ENCODE measurements around the gene PCMT1. TPM values are rescaled to one million over a fixed set of nuclear protein-coding genes. Genes with fewer than 3 reads are reported as not detected.

Gene PCMT1
- total and polyA plus RNA-seq, 10 of the 15 experiments (the other 5 are each of a cell fraction or from before 2014, with no cell fraction given): 48.5 to 126 (median 81.2) TPM

GRCh38 chr6:149809798-149810197 is 60.3 kb downstream of the PCMT1 start:
- ChIA-PET POLR2A (no interaction called here), SMC1A (ENCODE audit: uncharacterized antibody, unreplicated experiment) (no interaction called here), RAD21 (ENCODE audit: unreplicated experiment) (no interaction called here), CTCF (interaction anchor here (0.8 to 1.6 kb wide), 2 partner anchors 10 to 37 kb away, joined by 3 to 4 read pairs; no protein-coding TSS in a partner anchor)
- Histone ChIP-seq H3K4me3 (no peak overlapping the region), H3K27me3 (replicated peaks in 1 of 2; ENCODE audit: control insufficient read depth in 2 of 2, insufficient read depth in 2 of 2, low read length in 1 of 2) (no peaks in the 10 kb centered on the region), H2AFZ (ENCODE audit: control insufficient read depth, low read depth, low read length) (no peak overlapping the region), H3K9ac (ENCODE audit: control insufficient read depth, insufficient read depth, low read length) (no peak overlapping the region), H3K4me1 (ENCODE audit: control insufficient read depth, insufficient read depth, low read length) (peaks cover 5% of the 10 kb centered on the region; the same call in 1 of the 2 replicates), H3K4me2 (ENCODE audit: control insufficient read depth, insufficient read depth) (no peak overlapping the region), H3K36me3 (ENCODE audit: control insufficient read depth in 2 of 2, insufficient read depth in 2 of 2, low read length in 1 of 2) (no peaks in the 10 kb centered on the region), H3K79me2 (ENCODE audit: control insufficient read depth, insufficient read depth, low read length) (no peaks in the 10 kb centered on the region), H4K20me1 (ENCODE audit: control insufficient read depth, insufficient read depth) (no peaks in the 10 kb centered on the region), H3K27ac (ENCODE audit: control insufficient read depth, insufficient read depth) (no peak overlapping the region), H3K9me3 (replicated peaks; ENCODE audit: control insufficient read depth, insufficient read depth, low read length) (no peaks in the 10 kb centered on the region)
- in situ Hi-C loops (cut with MboI): no loop called here
- TF ChIP-seq BCL3 (IDR thresholded peaks at IDR 0.05; ENCODE audit: borderline replicate concordance, insufficient read depth, low read depth, low read length, poor library complexity, severe bottlenecking) (no peak), E2F8 (IDR thresholded peaks at IDR 0.05; ENCODE audit: low read depth, partially characterized antibody) (no peak), DPF2 (IDR thresholded peaks at IDR 0.05) (no peak), RFX5 (IDR thresholded peaks at IDR 0.05; ENCODE audit: low read depth, low read length) (no peak), ZNF384 (IDR thresholded peaks at IDR 0.05; ENCODE audit: borderline replicate concordance, low read depth, low read length) (no peak)
- DNase-seq (ENCODE audit: low read depth, low spot score): no peak
- no TSS peak for BruUV-seq (replicated peaks)
- ATAC-seq: no peak
- intact Hi-C loops (cut with micrococcal nuclease; ENCODE audit: unreplicated experiment): no loop called here
- FAIRE-seq: no peak
- 73% methylated on average over 2 of the region's 2 CpGs for WGBS (ENCODE audit: insufficient coverage, insufficient replicate concordance, low lambda C conversion rate, missing lambda C conversion rate)
